GM21825 (cell line): ENCODE measurements around the gene GTPBP6.
"Not testable (repeated sequence)": the region's sequence is repeated elsewhere in the genome, so short reads cannot be mapped to it uniquely, and the experiment has no call there.

Source experiments
- ATAC-seq: cut with Tn5 transposase; IDR thresholded peaks from one replicate; pipeline ENCODE4 v1.9.1; 2021; ENCODE audit warnings: mild to moderate bottlenecking, moderate library complexity; ENCODE audit not compliant: unreplicated experiment

The GTPBP6 gene

DNA sequence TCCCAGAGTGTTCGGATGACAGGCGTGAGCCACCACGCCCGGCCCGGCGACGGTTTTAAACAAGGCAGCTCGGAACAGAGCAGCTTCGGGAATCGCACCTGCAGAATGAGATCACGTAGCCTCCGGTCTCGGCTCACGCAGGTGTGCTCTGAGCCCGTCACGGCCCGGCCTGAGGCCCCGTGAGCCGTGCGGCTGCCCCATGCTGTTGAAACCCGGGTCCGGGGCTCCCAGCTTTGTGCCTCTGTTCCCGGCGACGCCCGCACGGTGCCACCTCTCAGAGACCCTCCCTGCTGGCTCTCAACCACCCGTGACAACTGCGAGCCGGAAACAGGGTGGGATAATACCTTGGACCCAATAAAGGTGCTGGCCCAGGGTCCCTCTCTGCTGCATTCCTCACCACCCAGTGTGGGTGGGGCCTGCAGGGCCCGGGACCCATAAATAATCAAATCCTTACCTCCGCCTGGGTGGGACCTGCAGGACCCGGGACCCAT lies 50.8 kb downstream of the GTPBP6 start:
- ATAC-seq = no peak

DNA sequence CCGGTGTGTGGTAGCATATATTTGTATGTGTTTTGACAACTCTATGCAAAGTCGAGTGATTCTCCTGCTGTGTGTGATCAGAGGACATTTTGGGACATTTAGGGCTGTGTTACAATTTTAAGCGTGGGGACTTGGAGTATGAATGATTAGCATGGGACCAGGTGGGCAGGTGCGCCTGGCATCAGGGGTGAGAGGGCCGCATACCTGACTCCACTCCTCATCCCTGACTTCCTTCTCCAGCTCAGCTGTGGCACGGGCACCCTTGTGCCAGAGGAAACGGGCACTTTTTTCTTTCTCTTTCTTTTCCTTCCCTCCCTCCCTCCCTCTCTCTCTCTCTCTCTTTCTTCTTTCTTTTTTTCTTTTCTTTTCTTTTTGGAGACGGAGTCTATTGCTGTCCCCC lies 53.1 kb downstream of the GTPBP6 start:
- no peak for ATAC-seq

DNA sequence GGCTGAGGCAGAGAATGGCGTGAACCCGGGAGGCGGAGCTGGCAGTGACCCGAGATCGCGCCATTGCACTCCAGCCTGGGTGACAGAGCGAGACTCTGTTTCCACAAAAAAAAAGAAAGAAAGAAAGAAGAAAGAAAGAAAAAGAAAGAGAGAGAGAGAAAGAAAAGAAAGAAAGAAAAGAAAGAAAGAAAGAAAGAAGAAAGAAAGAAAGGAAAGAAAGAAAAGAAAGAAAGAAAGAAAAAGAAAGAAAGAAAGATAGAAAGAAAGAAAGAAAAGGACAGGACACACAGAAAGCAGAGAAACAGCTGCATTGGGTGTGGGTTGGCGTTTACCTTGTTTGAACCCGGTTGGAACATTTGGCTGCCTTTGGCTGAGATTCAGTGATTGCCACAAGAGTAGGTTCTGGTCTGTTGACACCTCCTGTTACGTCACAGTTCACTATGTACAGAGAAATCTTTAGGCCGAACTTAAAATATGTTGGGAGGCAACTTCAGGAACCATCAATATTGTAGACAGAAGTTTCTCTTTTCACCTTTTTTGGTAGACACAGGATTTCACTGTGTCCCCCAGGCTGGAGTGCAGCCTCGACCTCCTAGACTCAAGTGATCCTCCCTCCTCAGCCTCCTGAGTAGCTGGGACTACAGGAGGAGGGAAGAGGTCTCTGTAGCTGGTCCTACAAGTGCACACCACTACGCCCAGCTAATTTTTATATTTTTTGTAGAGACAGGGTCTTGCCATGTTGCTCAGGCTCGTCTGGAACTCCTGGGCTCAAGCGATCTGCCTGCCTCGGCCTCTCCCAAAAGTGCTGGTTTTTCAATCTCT lies 53.8 kb downstream of the GTPBP6 start:
- no peak for ATAC-seq

DNA sequence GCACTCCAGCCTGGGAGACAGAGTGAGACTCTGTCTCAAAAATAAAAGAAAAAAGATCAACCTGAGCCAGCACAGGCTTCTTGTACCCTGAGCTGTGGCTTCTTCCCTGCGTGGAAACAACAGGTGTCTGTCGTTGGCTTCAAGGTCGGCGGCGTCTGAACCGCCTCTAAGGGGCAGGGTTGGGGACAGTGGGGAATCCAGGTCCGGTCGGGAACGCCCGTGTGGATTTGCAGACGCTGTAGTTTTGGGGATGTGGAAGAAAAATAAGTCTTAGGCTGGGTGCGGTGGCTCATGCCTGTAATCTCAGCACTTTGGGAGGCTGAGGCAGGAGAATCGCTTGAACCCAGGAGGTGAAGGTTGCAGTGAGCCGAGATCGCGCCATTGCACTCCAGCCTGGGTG lies 54.6 kb downstream of the GTPBP6 start:
- not testable (repeated sequence) for ATAC-seq

DNA sequence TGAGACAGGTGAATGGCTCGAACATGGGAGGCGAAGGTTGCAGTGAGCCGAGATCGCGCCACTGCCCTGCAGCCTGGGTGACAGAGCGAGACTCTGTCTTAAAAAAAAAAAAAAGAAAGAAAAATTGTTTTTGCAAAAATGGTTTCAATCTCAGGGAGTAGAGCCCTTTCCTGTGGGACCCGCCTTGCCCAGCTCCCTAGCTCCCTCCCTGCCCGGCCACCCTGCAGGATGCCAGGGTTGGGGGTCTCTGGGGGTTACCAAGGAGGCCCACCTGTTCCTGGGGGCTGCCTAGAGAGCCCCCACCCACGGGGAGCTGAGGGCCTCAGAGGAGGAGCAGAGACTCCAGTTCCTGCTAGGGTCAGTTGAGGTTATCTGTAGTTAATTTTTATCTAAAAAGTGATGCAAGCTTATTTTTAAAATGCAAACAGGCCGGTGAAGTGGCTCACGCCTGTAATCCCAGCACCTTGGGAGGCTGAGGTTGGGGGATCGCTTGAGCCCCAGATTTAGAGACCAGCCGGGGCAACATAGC lies 56.2 kb downstream of the GTPBP6 start:
- ATAC-seq = peak; percentile 64

DNA sequence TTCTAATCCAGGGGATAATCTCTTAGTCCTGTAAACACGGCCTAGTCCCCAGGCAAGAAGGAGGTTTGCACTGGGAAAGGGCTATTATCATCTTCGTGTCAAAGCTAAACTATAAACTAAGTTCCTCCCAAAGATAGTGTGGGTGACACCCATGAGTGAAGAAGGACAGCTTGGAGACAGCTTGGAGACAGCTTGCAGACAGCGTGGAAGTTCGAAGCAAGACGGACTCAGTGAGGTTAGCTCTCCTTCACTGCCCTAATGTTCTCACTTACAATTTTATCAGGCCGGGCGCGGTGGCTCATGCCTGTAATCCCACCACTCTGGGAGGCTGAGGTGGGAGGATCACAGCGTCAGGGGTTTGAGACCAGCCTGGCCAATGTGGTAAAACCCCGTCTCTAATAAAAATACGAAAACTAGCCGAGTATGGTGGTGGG lies 56.7 kb downstream of the GTPBP6 start:
- ATAC-seq = no peak

DNA sequence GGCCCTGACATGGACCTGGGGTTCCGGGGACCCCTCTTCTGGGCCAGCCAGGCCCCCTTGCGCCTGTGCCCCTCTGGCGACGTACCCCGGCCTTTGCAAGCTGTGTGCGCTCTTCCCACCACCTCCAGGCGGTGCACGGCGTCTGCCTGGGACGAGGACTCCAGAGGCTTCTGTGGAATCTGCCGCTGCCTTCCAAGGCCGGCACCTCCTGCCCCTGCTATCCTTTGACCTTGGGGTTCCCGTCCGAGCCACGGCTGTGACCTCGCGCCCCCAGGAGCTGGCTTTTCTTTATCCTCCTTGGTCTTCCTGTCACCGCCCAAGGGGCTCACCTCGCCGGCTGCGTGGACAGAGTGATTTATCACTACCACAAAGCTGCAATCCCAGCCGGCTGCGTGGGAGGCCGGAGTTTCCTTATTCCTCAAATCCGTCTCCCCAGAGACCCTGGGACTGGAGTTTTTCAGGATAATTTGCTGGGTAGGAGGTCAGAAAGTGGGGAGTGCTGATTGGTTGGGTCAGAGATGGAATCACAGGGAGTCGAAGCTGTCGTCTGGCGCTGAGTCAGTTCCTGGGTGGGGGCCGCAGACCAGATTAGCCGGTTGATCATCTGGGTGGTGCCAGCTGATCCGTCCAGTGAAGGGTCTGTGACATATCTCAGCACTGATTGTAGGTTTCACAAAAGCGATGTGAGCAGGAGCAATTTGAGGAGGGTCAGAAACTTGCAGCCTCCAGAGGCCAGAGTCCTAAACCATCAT lies 57.3 kb downstream of the GTPBP6 start:
- no peak for ATAC-seq

DNA sequence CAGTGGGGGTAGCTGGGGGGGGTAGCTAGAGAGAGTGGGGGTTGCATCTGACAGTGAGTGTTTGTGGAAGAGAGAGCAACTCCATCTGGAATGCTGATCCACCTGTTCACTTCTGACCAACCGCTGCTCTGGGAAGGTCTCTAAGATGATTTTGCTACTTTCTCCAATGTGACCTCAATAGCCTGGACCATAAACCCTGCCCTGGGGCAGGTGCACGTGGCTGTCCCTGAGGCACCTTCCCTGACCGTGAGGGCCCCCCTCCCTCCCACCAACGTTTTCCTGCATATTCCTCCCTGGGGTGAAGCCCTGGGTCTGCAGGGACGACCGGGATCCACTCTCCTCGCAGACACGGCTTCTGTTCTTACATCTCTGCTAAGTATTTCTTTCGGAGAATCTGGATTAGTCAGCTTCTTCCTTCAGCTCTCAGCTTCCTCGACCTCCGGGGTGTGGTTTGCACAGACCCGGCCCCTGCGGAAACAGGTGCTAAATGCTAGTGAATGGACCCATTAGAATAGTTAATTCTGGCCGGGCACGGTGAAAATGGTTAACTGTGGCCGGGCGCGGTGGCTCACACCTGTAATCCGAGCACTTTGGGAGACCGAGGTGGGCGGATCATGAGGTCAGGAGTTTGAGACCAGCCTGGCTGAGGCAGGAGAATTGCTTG lies 58.8 kb downstream of the GTPBP6 start:
- peak; percentile 54 for ATAC-seq

DNA sequence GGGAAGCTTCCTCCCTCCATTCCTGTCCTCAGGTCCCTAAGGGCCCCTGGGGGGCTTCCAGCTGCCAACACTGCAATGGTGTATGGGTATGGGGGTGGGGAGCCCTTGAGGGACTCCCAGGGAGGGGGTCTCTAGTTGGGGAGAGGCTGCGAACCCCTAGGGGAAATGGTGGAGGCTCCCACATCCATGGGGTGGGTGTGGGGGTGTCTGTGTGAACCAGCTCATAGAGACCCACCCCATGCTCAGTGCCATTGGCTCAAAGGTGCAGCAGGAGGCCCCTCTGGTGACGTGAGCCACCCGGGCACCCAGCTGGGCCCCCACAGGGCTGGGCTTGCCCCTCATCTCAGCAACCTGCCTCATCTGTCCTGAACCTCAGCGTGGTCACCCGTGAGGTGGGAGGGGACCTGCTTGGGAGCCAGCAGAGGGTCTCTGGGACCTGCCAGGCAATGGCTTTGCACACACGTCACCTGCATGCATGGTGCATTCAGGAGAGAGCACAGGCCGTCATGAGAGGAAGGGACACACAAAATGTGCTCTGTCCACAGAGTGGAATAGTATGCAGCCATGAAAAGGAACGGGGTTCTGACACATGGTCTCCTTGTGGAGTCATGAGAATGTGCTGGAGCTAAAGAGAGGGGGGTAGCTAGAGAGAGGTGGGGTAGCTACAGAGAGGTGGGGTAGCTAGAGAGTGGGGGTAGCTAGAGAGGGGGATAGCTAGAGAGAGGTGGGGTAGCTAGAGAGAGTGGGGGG lies 60.1 kb downstream of the GTPBP6 start:
- ATAC-seq = no peak

DNA sequence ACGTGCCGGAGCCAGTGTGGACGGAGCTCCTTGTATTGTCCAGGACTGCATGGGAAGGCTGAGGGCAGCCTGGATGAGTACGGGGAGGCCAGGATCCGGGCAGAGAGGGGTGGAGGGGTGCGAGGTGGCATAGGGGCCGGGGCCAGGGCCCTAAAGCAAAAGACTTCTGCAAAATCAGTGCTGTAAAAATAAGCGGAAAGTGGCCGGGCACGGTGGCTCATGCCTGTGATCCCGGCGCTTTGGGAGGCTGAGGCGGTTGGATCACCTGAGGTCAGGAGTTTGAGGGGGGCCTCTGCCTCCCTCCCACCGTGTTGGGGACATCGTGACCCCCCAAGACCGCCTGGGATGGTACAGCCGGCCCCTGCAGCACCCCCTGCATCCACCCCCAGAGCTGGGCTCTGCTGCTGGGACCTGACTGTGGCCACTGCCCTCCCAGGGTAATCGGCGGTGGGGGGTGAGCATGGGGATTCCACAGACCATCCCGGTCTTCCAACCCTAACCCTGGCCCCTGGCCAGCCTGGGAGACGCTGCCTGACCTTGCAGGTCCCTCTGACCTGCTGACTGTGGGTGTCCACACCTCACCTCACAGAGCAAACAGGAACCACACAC lies 60.8 kb downstream of the GTPBP6 start:
- no peak for ATAC-seq

DNA sequence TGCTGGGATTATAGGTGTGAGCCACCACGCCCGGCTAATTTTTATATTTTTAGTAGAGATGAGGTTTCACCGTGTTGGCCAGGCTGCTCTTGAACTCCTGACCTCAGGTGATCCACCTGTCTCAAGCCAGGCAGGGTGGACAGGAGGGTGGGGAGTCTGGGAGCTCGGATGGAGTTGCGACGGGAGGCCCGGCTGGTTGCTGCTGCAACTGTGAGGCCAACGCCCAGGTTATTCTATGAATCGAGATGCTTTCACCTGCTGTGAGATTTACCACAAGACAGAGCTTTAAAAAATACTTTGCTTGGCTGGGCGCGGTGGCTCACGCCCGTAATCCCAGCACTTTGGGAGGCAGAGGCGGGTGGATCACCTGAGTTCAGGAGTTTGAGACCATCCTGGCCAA lies 61.5 kb downstream of the GTPBP6 start:
- ATAC-seq = not testable (repeated sequence)

DNA sequence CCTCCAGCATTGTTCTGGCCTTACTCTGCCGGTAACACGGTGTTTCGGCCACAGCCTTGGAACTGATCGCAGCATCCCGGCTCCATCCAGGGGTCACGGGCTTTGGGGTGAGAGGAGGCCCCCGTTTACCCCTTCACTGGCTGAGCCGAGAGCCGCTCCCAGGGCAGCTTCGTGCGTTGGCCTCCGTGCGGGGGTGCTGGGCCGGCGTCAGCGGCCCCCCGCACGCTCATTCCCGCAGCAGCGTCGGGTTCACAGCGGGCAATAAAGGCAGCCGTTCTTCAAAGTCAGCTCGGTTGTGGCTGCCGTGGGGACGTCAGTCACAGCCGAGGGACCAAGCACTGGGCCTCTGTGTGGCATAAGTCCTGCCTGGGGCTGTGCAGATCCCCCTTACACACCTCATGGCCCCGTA lies 62.7 kb downstream of the GTPBP6 start:
- ATAC-seq = no peak
